ENCODE data around the gene PEA15.

DNA sequence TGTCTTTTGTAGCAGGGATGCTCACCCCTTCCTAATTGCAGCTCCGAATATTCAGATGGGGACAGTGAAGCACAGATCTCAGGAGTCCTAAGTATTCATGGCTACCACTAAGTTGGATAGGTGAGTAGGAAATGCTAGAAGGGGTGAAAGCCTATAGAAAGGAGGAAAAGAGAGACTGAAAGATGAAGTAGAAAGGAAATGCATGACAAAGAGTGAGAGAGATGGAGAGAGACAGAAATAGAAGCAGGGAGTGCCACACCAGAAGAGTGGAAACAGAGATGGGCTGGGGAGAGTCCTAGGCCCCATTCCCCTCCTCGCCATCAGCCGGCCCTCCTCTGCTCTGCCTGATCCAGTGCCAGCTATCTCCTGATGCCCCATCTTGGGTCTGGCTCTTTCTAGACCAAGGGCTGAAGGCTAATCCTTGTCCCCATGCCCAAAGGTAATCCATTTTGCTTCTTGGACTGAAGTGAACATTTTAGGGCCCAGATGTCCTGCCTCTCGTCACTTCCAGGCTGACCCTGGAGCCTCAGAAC lies 2.0 kb downstream of the PEA15 start:
- TF ChIP-seq, protein P1, sequence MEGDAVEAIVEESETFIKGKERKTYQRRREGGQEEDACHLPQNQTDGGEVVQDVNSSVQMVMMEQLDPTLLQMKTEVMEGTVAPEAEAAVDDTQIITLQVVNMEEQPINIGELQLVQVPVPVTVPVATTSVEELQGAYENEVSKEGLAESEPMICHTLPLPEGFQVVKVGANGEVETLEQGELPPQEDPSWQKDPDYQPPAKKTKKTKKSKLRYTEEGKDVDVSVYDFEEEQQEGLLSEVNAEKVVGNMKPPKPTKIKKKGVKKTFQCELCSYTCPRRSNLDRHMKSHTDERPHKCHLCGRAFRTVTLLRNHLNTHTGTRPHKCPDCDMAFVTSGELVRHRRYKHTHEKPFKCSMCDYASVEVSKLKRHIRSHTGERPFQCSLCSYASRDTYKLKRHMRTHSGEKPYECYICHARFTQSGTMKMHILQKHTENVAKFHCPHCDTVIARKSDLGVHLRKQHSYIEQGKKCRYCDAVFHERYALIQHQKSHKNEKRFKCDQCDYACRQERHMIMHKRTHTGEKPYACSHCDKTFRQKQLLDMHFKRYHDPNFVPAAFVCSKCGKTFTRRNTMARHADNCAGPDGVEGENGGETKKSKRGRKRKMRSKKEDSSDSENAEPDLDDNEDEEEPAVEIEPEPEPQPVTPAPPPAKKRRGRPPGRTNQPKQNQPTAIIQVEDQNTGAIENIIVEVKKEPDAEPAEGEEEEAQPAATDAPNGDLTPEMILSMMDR (IDR thresholded peaks at IDR 0.05), result no peak
- TF ChIP-seq POLR2AphosphoS5 (IDR thresholded peaks at IDR 0.05) (no peak), EP300 (IDR thresholded peaks at IDR 0.05; ENCODE audit: low read depth) (no peak), POLR2A (IDR thresholded peaks at IDR 0.05) (no peak)
